ENCODE results near the gene GPR39. TPM values are rescaled to one million over a fixed set of nuclear protein-coding genes. Genes with fewer than 3 reads are reported as not detected.

The GPR39 gene
- total RNA-seq, 4 donors from 2014 or later, result 0.15 TPM; not detected in 3

- intact Hi-C loops (cut with DNase I; ENCODE audit: low total_unique reads) (no loop called here), in situ Hi-C loops (cut with MboI; ENCODE audit: low sequenced_read_pairs in 4 of 4) (no loop called here)
- TF ChIP-seq POLR2A (IDR thresholded peaks at IDR 0.05) (no peak), CTCF (IDR thresholded peaks at IDR 0.05 in 4 of 5, conservative IDR thresholded peaks at IDR 0.05 in 1 of 5) (no peak)
- Histone ChIP-seq H3K9me3 (no peaks in the 10 kb centered on the region), H3K4me3 (no peak overlapping the region), H3K27ac (no peak overlapping the region), H3K4me1 (no peaks in the 10 kb centered on the region), H3K36me3 (no peaks in the 10 kb centered on the region), H3K27me3 (no peaks in the 10 kb centered on the region)
- DNase-seq (no peak), ATAC-seq (no peak)
Measured at GRCh38 chr2:132566379-132566778, 149.8 kb downstream of the GPR39 start.

GRCh38 chr2:132567682-132568081 lies 151.1 kb downstream of the GPR39 start:
- Histone ChIP-seq H3K9me3 (no peaks in the 10 kb centered on the region), H3K4me1 (no peaks in the 10 kb centered on the region), H3K36me3 (no peaks in the 10 kb centered on the region), H3K27ac (no peak overlapping the region), H3K27me3 (no peaks in the 10 kb centered on the region), H3K4me3 (no peak overlapping the region)
- DNase-seq, result no peak
- in situ Hi-C loops (cut with MboI; ENCODE audit: low sequenced_read_pairs in 4 of 4) (no loop called here), intact Hi-C loops (cut with DNase I; ENCODE audit: low total_unique reads) (no loop called here)
- no peak for ATAC-seq
- TF ChIP-seq CTCF (IDR thresholded peaks at IDR 0.05 in 4 of 5, conservative IDR thresholded peaks at IDR 0.05 in 1 of 5) (no peak), POLR2A (IDR thresholded peaks at IDR 0.05) (no peak)

- Histone ChIP-seq H3K9me3 (no peaks in the 10 kb centered on the region), H3K4me3 (no peak overlapping the region), H3K27me3 (no peaks in the 10 kb centered on the region), H3K27ac (no peak overlapping the region), H3K4me1 (no peaks in the 10 kb centered on the region), H3K36me3 (no peaks in the 10 kb centered on the region)
- in situ Hi-C loops (cut with MboI; ENCODE audit: low sequenced_read_pairs in 4 of 4) (no loop called here), intact Hi-C loops (cut with DNase I; ENCODE audit: low total_unique reads) (no loop called here)
- no peak for TF ChIP-seq CTCF (IDR thresholded peaks at IDR 0.05 in 4 of 5, conservative IDR thresholded peaks at IDR 0.05 in 1 of 5)
- no peak for TF ChIP-seq POLR2A (IDR thresholded peaks at IDR 0.05)
- DNase-seq, result no peak
- no peak for ATAC-seq
Measured at GRCh38 chr2:132568656-132569055, 152.1 kb downstream of the GPR39 start.

GRCh38 chr2:132573444-132574007 lies 156.9 kb downstream of the GPR39 start:
- in situ Hi-C loops (cut with MboI; ENCODE audit: low sequenced_read_pairs in 4 of 4), result no loop called here
- Histone ChIP-seq H3K9me3 (no peaks in the 10 kb centered on the region), H3K36me3 (no peaks in the 10 kb centered on the region), H3K4me3 (no peak overlapping the region), H3K4me1 (no peaks in the 10 kb centered on the region), H3K27me3 (no peaks in the 10 kb centered on the region), H3K27ac (no peak overlapping the region)
- no peak for DNase-seq
- no peak for ATAC-seq
- intact Hi-C loops (cut with DNase I; ENCODE audit: low total_unique reads), result no loop called here
- TF ChIP-seq CTCF (IDR thresholded peaks at IDR 0.05 in 4 of 5, conservative IDR thresholded peaks at IDR 0.05 in 1 of 5) (no peak), POLR2A (IDR thresholded peaks at IDR 0.05) (no peak)

GRCh38 chr2:132577686-132578085 lies 161.1 kb downstream of the GPR39 start:
- Histone ChIP-seq H3K4me1 (no peaks in the 10 kb centered on the region), H3K27me3 (no peaks in the 10 kb centered on the region), H3K4me3 (no peak overlapping the region), H3K9me3 (no peaks in the 10 kb centered on the region), H3K27ac (no peak overlapping the region), H3K36me3 (no peaks in the 10 kb centered on the region)
- TF ChIP-seq POLR2A (IDR thresholded peaks at IDR 0.05), result no peak
- TF ChIP-seq CTCF (IDR thresholded peaks at IDR 0.05 in 4 of 5, conservative IDR thresholded peaks at IDR 0.05 in 1 of 5), result no peak
- in situ Hi-C loops (cut with MboI; ENCODE audit: low sequenced_read_pairs in 4 of 4), result no loop called here
- DNase-seq (no peak), ATAC-seq (no peak)
- intact Hi-C loops (cut with DNase I; ENCODE audit: low total_unique reads), result no loop called here

Measured in gastrocnemius medialis (tissue), 4 donors.